Osteoblast (primary cell): ENCODE measurements around the gene WNT6. TPM values are rescaled to one million over a fixed set of nuclear protein-coding genes. Genes with fewer than 3 reads are reported as not detected.
A peak's percentile ranks its signal among the peaks of the same experiment; 100 is the strongest.

ENCODE experiments used
- DNase-seq: peaks from one replicate; pipeline ENCODE4 v3.0.0; 2011; ENCODE audit warnings: low spot score, mixed read lengths; ENCODE audit not compliant: insufficient read length; ENCODE audit errors: missing footprints
- H2AFZ ChIP-seq: 2 replicates; pipeline ENCODE4 v1.6.0; 2011; ENCODE audit warnings: mild to moderate bottlenecking, low read length
- H3K27ac ChIP-seq: 2 replicates; pipeline ENCODE4 v1.5.1; 2011; ENCODE audit warnings: mild to moderate bottlenecking, low read depth, low read length, moderate library complexity
- H3K27me3 ChIP-seq: 2 replicates; pipeline ENCODE4 v1.6.0; 2012; ENCODE audit warnings: mild to moderate bottlenecking, control low read depth, inconsistent platforms, low read length, moderate library complexity; ENCODE audit not compliant: insufficient read depth
- H3K36me3 ChIP-seq: 2 replicates; pipeline ENCODE4 v1.5.1; 2011; ENCODE audit warnings: mild to moderate bottlenecking, low read length, control low read depth, moderate library complexity; ENCODE audit not compliant: insufficient read depth
- H3K4me1 ChIP-seq: 2 replicates; pipeline ENCODE4 v1.5.1; 2011; ENCODE audit warnings: mild to moderate bottlenecking, low read length, control low read depth, moderate library complexity; ENCODE audit not compliant: insufficient read depth
- H3K4me2 ChIP-seq: 2 replicates; pipeline ENCODE4 v1.6.0; 2011; ENCODE audit warnings: mild to moderate bottlenecking, low read length; ENCODE audit not compliant: insufficient read depth
- H3K4me3 ChIP-seq: fragments of 200-600 bp; sonication (generic); 3 replicates; pipeline ENCODE4 v1.5.1; 2012; ENCODE audit warnings: mild to moderate bottlenecking, low read length, inconsistent platforms; ENCODE audit not compliant: insufficient read depth
- H3K79me2 ChIP-seq: 2 replicates; pipeline ENCODE4 v1.6.0; 2012; ENCODE audit warnings: mild to moderate bottlenecking, low read length, control low read depth, inconsistent platforms; ENCODE audit not compliant: insufficient read depth
- H3K9me3 ChIP-seq: 2 replicates; pipeline ENCODE4 v1.5.1; 2011; ENCODE audit warnings: low read depth, low read length, control low read depth
- H4K20me1 ChIP-seq: 2 replicates; pipeline ENCODE4 v1.6.0; 2012; ENCODE audit warnings: mild to moderate bottlenecking, low read length, control low read depth; ENCODE audit not compliant: insufficient read depth
- CTCF ChIP-seq: IDR thresholded peaks from 2 replicates; pipeline ENCODE4 v1.5.1; 2011; ENCODE audit warnings: mild to moderate bottlenecking, low read depth, low read length, moderate library complexity; ENCODE audit errors: extremely low read depth
- small RNA-seq: library from RNA; depleted of rRNA; stranded (forward); fragments of <200 nt; gene quantifications from one replicate; pipeline ENCODE3, GENCODE V24; 2012
- total RNA-seq: library from RNA; depleted of rRNA; stranded (reverse); fragments of >200 nt; gene quantifications from 2 replicates; pipeline ENCODE4 v1.2.3, GENCODE V29; 2012

The WNT6 gene
- total RNA-seq, 1 donor, result not detected

- peak overlapping the region; percentile 79 for H3K4me3 ChIP-seq
Measured at GRCh38 chr2:218908721-218909619, 49.4 kb downstream of the WNT6 start.

GRCh38 chr2:218910741-218911140, 51.1 kb downstream of the WNT6 start:
- Histone ChIP-seq H3K36me3 (no peaks in the 10 kb centered on the region), H2AFZ (no peak overlapping the region), H4K20me1 (no peaks in the 10 kb centered on the region), H3K27ac (no peak overlapping the region), H3K27me3 (peaks cover 7% of the 10 kb centered on the region), H3K4me1 (peaks cover 12% of the 10 kb centered on the region), H3K9me3 (no peaks in the 10 kb centered on the region), H3K79me2 (no peaks in the 10 kb centered on the region), H3K4me3 (no peak overlapping the region), H3K4me2 (no peak overlapping the region)
- DNase-seq, result no peak
- no peak for TF ChIP-seq CTCF

More at GRCh38 chr2:218908721-218909619, 49.4 kb downstream of the WNT6 start:
- Histone ChIP-seq H3K4me2 (peak overlapping the region; percentile 84), H3K4me1 (peaks cover 12% of the 10 kb centered on the region), H3K36me3 (no peaks in the 10 kb centered on the region), H4K20me1 (no peaks in the 10 kb centered on the region), H3K9me3 (no peaks in the 10 kb centered on the region), H2AFZ (peak overlapping the region; percentile 94), H3K27me3 (peaks cover 16% of the 10 kb centered on the region), H3K27ac (peak overlapping the region; percentile 37), H3K79me2 (no peaks in the 10 kb centered on the region)
- peak; percentile 96 for DNase-seq
- no peak for TF ChIP-seq CTCF

- no peak for DNase-seq
- Histone ChIP-seq H3K9me3 (no peaks in the 10 kb centered on the region), H3K4me1 (no peaks in the 10 kb centered on the region)
Measured at GRCh38 chr2:218920504-218920903, 60.9 kb downstream of the WNT6 start.

More at GRCh38 chr2:218920504-218920903, 60.9 kb downstream of the WNT6 start:
- Histone ChIP-seq H3K27me3 (peaks cover 4% of the 10 kb centered on the region), H3K4me3 (no peak overlapping the region), H3K27ac (no peak overlapping the region), H4K20me1 (no peaks in the 10 kb centered on the region), H3K4me2 (no peak overlapping the region), H3K36me3 (no peaks in the 10 kb centered on the region), H3K79me2 (no peaks in the 10 kb centered on the region), H2AFZ (no peak overlapping the region)
- TF ChIP-seq CTCF, result no peak

Small RNAs within 50 kb of the gene (small RNA-seq; reads per million reads assigned to genes)
- not detected for gene RNU6-642P

Other genes with a start within 250 kb of the WNT6 start
- 14.8 and 16.8 TPM in 2 replicates for gene ZNF142, start 200.2 kb upstream of the WNT6 start, total RNA-seq
- gene BCS1L, start 200.1 kb upstream of the WNT6 start, total RNA-seq, result 16.6 and 21.2 TPM in 2 replicates
- gene RNF25, start 187.8 kb upstream of the WNT6 start, total RNA-seq, result 32.4 and 41.6 TPM in 2 replicates
- gene STK36, start 187.7 kb upstream of the WNT6 start, total RNA-seq, result 25.7 and 30.6 TPM in 2 replicates
- 13.0 and 15.6 TPM in 2 replicates for gene TTLL4, start 149.0 kb upstream of the WNT6 start, total RNA-seq
- gene CYP27A1, start 77.7 kb upstream of the WNT6 start, total RNA-seq, result 21.2 and 25.0 TPM in 2 replicates
- gene PRKAG3, start 28.0 kb upstream of the WNT6 start, total RNA-seq, result under 0.01 and 0.29 TPM in 2 replicates
- gene WNT10A, start 21.0 kb downstream of the WNT6 start, total RNA-seq, result not detected in 2 replicates
- not detected in 2 replicates for gene CDK5R2, start 99.9 kb downstream of the WNT6 start, total RNA-seq
- not detected in 2 replicates for gene FEV, start 125.4 kb downstream of the WNT6 start, total RNA-seq
- not detected in 2 replicates for gene CRYBA2, start 133.6 kb downstream of the WNT6 start, total RNA-seq
- gene CFAP65, start 181.7 kb downstream of the WNT6 start, total RNA-seq, result not detected in 2 replicates
- under 0.01 and 0.29 TPM in 2 replicates for gene IHH, start 201.1 kb downstream of the WNT6 start, total RNA-seq